GM18508 (cell line): Measurements from ENCODE around the gene OR5H2.
"Not testable (repeated sequence)": the region's sequence is repeated elsewhere in the genome, so short reads cannot be mapped to it uniquely, and the experiment has no call there.

Experiments used
- ATAC-seq: cut with Tn5 transposase; IDR thresholded peaks from one replicate; pipeline ENCODE4 v1.9.1; 2021; ENCODE audit warnings: moderate number of reproducible peaks; ENCODE audit not compliant: insufficient read depth, unreplicated experiment

OR5H2 gene

GRCh38 chr3:98282205-98282604, at the start of gene OR5H2:
TSS of gene OR5H2 (plus strand) at chr3:98282505. CDS start at chr3:98282903, 398 bp downstream.
- ATAC-seq = no peak

DNA sequence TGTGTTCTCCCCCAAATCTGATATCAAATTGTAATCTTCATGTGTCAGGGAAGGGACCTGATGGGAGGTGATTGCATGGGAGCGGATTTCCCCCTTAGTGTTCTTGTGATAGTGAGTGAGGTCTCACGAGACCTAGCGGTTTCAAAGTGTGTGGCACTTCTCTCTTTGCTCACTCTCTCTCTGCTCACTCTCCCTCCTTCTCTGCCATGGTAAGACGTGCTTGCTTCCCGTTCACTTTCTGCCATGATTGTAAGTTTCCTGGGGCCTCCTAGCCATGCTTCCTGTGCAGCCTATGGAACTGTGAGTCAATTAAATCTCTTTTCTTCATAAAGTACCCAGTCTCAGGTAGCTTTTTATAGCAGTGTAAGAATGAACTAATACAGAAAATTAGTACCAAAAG, 48.8 kb upstream of the OR5H2 start:
- no peak for ATAC-seq

DNA sequence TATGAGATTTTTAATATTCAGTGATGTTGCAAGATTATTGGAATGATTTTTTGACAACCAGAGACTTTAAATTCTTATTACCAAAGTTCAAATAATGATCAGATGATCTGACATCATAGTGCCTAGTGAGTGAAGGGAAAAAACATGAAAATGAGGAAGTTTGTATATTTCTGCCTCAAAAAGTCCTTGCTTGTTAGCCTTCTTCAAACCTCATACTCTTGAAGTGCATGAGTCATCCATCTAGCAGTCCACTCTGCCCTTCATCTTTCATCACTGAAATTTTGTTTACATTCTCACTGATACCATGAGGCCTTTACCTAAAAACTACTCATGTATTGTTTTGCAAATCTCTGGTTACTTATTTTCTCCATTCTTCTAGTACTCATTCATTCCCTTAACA, 42.2 kb upstream of the OR5H2 start:
- no peak for ATAC-seq

DNA sequence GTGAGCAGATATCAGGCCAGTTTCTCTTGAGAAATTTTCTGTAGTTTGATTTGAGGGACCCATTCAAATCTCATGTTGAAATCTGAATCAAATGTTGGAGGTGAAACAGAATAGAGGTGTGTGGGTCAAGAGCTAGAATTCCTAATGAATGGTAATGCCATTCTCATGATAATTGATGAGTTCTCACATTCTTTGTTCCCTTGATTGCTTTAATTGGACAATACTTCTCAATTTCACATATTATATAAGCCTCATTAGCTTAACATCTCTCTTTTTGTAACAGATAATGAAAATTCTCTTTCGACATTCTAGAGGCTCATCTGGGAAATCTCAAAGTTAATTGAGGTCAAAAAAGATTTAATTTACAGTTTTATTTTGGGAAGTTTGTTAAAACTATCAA, 40.1 kb upstream of the OR5H2 start:
- ATAC-seq = no peak

DNA sequence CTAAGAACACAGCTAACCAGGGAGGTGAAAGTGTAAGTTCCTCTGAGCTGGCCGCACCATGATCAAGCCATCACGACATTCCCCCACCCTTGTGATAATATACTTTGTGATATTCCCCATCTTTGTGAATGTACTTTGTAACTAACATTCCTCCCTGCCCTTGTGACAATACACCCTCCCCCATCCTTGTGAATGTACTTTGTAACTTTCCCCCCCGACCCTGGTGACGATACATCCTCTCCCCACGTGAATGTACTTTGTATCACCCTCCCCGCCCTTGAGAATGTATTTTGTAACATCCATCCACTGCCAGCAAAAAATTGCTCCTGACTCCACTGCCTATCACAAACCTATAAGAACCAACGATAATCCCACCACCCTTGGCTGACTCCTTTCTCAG, 38.5 kb upstream of the OR5H2 start:
- ATAC-seq = no peak

DNA sequence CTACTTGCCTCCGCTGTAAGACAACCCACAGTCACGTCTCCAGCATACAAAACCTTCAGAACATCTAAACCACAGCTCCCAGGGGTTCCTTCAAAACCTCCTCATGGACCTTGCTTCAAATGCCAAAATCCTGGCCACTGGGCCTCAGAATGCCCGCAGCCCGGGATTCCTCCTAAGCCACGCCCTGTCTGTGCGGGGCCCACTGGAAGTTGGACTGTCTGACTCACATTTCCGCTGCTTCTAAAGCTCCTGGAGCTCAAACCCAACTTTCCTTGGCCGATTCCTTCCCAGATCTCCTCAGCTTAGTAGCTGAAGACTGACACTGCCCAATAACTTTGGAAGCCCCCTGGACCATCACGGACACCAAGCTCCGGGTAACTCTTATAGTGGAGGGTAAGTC, 36.2 kb upstream of the OR5H2 start:
- ATAC-seq = no peak

GRCh38 chr3:98256026-98256425, 26.3 kb upstream of the OR5H2 start:
- not testable (repeated sequence) for ATAC-seq

DNA sequence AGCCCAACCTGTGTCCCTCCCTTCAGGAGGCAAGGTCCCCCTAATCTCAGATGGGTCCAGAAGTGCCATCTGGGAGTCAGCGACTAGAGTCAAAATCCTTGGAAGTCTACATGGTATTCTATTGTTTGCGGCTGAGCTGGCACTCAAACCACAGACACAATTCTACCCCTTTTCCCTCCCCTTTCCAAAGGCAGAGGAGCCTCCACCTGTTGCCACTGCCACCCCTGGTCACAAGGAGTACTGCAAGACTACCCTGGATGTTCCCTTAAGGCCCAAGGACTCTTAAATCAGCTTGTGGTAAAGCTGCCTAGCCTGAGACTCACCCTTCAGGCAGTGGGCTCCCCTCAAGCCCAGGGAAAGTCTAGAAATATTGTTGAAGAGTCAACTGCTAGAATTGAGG, 22.6 kb upstream of the OR5H2 start:
- ATAC-seq = peak; percentile 68

DNA sequence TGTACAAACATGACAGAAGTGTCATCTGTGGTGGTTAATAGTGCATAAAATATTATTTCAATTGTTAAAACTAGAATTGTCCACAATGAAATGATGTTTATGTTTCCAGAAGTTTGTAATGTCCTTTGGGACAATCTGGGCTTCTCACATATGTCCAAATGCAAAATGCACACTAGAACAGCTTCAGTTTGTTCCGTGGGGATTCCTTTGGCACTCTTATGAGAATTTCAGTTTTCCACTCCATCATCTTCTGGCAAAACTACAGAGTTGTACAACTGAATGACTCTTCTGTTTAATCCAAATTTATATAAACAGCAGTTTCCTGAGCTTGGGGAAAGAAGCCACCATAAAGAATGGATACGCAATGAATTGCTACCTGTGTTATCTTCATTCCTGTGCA, 20.3 kb upstream of the OR5H2 start:
- no peak for ATAC-seq

DNA sequence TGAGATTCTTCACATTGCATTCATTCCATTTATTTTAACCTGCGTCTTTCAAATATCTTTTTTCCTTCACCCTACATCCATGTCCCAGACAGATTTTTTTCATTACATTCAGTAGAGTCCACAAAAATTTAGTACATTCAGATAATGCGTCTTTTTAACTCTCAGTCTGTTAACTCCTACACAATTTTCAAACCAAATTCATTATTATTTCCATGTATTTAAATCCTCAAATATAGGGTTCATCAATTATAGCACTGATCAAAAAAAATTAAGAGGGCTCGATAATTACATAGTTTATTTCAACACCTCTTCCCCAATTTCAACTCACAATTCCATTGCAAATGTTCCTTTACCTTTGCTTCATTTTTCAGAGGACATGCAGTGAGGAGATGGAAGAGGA, 18.4 kb upstream of the OR5H2 start, which contains the start of gene OR5H6:
TSS of gene OR5H6 (plus strand) at position 301 of the 400 bp plus-strand sequence. CDS start at position 390, 89 bp downstream.
- no peak for ATAC-seq

- ATAC-seq = no peak
Observed at GRCh38 chr3:98269846-98270245, 12.5 kb upstream of the OR5H2 start.

- no peak for ATAC-seq
Observed at GRCh38 chr3:98272126-98272525, 10.2 kb upstream of the OR5H2 start.

DNA sequence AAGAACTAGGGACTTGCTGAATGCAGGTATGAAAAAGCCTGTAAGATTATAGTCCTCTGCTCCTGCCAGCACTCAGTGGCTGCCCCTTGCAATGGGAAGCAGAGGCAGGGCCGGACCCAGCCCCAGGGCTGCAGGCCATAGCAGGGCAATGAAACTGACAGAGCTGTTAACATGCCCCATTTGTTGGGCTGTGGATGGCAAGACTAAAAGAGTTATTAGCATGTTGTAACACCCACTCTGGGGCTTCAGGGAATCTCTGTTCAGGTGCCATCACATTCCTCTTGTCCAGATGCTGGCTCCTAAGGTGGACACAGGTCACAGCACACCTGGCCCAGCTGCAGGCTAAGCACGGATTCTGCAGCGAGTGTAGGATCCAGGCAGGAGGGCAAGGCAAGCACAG, 7.4 kb upstream of the OR5H2 start:
- ATAC-seq = no peak

- ATAC-seq = no peak
Observed at GRCh38 chr3:98290916-98291315, 8.6 kb downstream of the OR5H2 start.

GRCh38 chr3:98291332-98291957, 9.1 kb downstream of the OR5H2 start:
- ATAC-seq = no peak

GRCh38 chr3:98322101-98322500, 39.8 kb downstream of the OR5H2 start:
- ATAC-seq = no peak

DNA sequence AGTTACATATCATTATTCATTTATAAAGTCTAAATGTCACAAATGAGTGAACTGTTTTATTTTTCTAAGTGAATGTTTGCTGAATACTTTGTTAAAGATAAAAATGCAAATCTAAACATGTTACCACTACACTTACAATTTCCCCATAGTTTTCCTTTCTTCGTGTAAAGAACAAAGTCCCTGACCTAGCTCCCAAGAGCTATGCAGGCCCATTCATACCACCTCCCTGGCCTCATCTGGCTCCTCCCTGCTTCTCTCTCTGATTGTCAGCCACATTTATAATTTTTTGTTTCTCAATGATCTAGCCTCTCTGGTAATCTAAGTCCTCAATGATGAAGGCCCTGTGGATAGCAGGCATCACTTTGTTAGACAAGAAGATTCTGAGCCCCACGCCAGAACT, 40.4 kb downstream of the OR5H2 start:
- ATAC-seq = no peak

- no peak for ATAC-seq
Observed at GRCh38 chr3:98323425-98323824, 41.1 kb downstream of the OR5H2 start.

- ATAC-seq = no peak
Observed at GRCh38 chr3:98325055-98325454, 42.8 kb downstream of the OR5H2 start.

- ATAC-seq = no peak
Observed at GRCh38 chr3:98326105-98326893, 44.0 kb downstream of the OR5H2 start.

DNA sequence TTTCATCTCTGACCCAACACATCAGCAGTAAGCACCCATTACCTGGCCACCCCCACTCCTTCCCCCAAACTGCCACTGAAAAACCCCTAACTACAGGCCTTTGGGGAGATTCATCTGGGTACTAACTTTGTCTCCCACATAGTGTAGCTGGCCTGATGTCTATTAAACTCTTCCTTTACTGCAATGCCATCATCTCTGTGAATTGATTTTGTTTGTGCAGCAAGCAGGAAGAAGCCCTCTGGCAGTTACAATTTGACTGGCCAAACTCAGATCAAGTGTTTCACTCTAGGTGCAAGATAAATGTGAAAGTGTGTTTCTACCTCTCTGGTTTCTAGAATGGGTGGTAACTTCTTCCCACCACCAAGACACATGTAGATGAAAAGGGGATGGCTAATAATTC, 44.6 kb downstream of the OR5H2 start:
- ATAC-seq = peak; percentile 60

GRCh38 chr3:98328933-98329332, 46.6 kb downstream of the OR5H2 start:
- no peak for ATAC-seq
